GM18508 (cell line): ENCODE measurements around the gene LYG2.
"Not testable (repeated sequence)": the region's sequence is repeated elsewhere in the genome, so short reads cannot be mapped to it uniquely, and the experiment has no call there.

Experiments
- ATAC-seq: cut with Tn5 transposase; IDR thresholded peaks from one replicate; pipeline ENCODE4 v1.9.1; 2021; ENCODE audit warnings: moderate number of reproducible peaks; ENCODE audit not compliant: insufficient read depth, unreplicated experiment

The LYG2 gene, protein sequence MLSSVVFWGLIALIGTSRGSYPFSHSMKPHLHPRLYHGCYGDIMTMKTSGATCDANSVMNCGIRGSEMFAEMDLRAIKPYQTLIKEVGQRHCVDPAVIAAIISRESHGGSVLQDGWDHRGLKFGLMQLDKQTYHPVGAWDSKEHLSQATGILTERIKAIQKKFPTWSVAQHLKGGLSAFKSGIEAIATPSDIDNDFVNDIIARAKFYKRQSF

DNA sequence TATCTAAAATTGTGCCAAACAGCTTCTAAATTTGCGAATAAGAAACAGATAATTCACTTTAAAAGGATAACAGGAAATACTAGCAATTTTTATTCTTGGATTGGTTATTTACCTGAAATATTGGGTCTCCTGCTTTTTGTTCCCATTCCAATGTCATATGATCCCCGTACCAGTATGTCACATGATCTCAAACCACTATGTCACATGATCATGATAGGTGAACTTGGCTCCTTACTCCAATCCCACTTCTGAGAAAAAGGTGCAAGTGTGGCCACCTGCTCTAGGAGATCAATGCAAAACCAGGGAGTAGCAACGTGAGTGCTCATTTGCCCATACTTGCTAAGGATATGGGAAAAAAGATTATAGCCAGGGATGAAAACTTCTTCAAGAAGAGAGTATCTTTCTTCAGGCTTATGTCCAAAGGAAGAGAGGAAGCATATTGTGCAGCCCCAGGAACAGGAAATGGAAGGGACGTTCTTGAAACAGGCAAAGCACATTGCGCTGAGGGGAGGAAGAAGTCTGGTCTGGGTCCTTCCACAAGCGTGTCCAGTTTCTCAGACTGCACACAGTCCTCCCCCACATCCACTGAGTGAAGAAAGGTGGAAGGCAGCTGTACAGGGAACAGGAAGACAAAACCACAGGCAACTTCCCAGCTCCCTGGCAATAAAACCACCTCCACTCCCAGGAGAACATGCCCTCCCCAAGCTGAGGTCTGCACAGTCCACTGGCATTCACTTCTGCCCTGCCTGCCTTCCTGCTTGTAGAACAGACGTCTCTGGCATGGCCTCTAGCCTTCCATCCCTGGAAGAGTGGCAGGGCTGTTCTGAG is at the start of gene LYG2:
TSS of gene LYG2 (minus strand) at position 176 of the 828 bp plus-strand sequence. CDS start 1,406 bp downstream, outside the sequence.
- no peak for ATAC-seq

DNA sequence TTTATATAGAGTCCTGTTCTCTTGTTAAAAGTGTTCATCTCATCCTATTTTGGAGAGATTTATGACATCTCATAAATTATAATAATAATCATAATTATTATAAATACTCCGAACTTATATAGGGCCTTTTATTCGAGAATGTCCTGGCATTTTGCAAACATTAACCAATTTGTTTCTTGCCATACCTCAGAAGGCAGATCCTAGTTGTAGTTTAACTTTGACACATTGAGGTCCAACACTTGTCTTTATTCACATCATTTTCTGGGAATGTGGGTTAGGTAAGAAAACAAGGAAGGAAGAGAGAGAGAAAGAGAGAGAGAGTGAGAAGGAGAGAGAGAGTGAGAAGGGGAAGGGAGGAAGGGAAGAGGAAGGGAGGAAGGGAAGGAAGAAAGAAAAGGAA is 45.6 kb upstream of the LYG2 start, which contains the start of gene LYG1:
TSS of gene LYG1 (minus strand) at position 101 of the 400 bp plus-strand sequence. CDS start 5,527 bp downstream, outside the sequence.
- not testable (repeated sequence) for ATAC-seq

- ATAC-seq = no peak
These were observed 44.1 kb upstream of the LYG2 start for GRCh38 chr2:99299580-99299979.

DNA sequence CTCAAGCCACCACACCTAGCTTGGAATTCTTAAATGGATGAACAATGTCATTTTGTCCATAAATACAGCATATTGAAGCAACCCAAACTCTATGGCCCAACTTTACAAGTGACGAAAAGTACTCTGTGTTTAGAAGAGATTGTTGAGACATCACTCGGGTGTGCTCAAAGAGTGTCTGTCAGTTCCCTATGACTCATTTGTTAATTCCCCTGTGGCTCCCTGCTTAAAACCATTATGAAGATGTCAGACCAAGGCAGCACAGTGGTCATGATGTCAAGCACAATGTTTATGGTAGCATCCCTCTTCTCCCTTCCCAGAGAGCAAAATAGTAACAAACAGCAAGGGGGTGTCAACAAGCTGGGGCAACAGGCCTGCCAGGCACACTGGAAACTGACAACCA is 42.5 kb upstream of the LYG2 start:
- ATAC-seq = no peak

- no peak for ATAC-seq
These were observed 30.1 kb upstream of the LYG2 start for GRCh38 chr2:99285526-99285925.

- no peak for ATAC-seq
These were observed 24.7 kb upstream of the LYG2 start for GRCh38 chr2:99279969-99280695.

DNA sequence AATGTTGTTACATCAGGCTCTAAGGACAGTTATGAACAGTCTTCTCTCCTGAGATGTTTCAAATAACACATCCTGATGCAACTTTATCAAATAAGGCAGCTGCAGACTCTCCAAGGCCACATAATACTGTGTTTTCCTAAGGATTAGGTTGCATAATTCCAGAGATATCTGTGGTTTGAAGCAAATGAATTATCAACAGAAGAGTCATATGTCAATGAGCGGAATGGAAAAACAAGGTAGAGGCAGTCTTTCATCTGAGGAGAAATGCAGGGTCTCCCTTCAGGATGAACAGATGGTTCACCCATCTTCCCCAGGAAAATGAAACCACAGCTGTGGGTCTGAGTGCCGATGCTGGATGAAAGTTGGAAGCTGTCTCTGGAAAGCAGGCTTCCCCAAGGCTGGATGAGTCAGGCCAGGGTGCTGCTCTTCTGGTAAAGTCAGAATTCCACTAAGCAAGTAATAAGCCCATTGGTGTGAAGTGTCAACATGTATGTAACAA is 23.4 kb upstream of the LYG2 start:
- ATAC-seq = no peak

DNA sequence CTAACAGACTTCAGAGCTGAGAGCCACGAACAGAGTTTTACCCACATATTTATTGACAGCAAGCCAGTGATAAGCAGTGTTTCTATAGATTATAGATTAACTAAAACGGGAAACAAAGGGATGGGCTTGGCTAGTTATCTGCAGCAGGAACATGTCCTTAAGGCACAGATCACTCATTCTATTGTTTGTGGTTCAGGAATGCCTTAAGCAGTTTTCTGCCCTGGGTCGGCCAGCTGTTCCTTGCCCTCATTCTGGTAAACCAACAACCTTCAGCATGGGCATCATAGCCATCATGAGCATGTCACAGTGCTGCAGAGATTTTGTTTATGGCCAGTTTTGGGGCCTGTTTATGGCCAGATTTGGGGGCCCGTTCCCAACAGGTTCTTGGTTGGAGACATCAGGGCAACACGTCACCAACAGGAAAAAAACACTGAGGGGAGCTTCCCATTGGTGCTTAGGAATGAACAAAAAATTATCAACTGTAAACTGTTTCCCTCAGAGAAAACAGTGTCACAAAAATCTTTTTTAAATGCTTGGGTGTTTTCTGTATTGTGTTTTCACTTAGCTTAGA is 22.8 kb upstream of the LYG2 start:
- ATAC-seq = not testable (repeated sequence)

DNA sequence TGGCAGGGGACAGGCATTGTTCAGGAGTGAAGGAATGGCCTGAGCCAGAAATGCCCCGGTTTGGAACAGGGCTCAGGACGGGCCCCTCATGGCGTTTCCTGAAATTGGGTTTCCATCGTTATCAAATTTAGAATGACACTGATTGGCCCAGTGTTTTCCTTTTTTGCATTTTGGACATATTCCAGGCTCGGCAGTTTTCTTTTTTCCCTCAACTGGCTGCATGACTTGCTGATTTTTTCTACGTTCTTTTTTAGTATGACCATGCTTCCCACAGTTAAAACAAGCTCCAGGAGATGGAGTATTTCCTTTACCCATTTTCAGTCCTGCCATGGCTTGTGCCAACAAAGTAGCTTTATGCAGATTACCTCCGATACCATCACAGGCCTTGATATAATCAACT is 20.4 kb upstream of the LYG2 start:
- no peak for ATAC-seq

GRCh38 chr2:99261242-99261641 is 5.8 kb upstream of the LYG2 start:
- ATAC-seq = no peak

- ATAC-seq = no peak
These were observed 4.7 kb upstream of the LYG2 start for GRCh38 chr2:99260184-99260583.

- ATAC-seq = no peak
These were observed 4.0 kb upstream of the LYG2 start for GRCh38 chr2:99259465-99259864.

DNA sequence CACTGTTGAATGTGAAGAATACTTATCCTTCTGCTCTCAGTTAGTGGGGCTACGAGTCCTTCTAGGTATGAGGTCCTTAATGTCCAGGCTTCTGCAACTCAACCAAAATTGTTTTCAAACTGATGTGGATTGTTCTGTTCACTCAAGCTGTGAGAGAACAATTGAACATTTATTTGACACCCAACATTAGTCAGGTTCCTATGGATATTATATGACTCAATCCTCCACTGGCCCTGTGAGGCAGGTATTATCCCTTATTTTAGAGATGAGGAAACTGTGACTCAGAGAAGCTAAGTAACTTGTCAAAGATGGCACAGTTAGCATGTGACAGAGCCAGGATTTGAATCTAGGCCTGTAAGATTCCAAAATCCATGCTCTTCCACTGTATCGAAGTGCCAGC is 1.2 kb upstream of the LYG2 start:
- ATAC-seq = no peak

DNA sequence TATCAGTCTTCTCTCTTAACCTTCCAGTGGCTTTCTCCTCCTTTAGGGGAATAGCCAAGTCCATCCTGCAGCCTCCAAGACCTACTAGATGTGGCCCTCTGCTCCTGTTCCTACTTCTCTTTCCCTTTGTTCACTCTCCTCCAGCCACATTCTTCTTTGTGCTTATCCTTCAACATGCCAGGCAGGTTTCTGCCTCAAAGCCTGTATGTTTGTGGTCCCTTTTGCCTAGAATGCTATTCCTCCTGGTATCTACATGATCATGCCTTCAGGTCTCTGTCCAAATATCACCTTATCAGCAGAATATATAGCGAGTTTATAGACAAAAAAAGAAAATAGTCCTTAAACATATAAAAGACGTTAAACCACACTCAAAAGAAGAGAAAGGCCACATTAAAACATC is 5.5 kb downstream of the LYG2 start:
- no peak for ATAC-seq

DNA sequence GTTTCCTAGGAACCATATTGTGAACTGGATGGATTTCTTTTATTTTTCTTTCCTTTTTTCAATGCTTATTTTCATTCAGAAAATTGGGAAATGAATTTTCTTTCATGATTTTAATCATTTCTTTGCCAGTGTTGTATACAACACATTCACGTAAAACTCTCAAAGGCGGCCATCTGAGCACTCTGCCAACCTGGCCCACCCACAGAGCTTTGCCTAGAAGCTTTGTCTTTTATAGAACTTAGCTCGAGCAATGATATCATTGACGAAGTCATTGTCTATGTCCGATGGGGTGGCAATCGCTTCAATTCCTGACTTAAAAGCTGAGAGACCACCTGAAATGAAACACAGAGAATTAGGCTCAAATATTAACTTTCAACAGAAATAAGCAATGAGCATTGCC is 13.3 kb downstream of the LYG2 start:
- ATAC-seq = no peak

- no peak for ATAC-seq
These were observed 15.0 kb downstream of the LYG2 start for GRCh38 chr2:99240431-99240830.

- ATAC-seq = no peak
These were observed 16.9 kb downstream of the LYG2 start for GRCh38 chr2:99238599-99238998.

DNA sequence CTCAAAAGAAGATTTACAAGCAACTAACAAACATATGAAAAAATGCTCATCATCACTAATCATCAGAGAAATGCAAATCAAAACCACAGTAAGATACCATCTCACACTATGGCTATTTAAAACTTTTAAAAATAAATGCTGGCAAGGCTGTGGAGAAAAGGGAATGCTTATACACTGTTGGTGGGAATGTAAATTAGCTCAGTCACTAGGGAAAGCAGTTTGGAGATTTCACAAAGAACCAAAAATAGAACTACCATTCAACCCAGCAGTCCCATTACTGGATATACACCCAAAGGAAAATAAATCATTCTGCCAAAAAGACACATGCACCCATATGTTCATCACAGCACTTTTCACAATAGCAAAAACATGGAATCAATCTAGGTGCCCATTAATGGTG is 22.3 kb downstream of the LYG2 start:
- not testable (repeated sequence) for ATAC-seq

DNA sequence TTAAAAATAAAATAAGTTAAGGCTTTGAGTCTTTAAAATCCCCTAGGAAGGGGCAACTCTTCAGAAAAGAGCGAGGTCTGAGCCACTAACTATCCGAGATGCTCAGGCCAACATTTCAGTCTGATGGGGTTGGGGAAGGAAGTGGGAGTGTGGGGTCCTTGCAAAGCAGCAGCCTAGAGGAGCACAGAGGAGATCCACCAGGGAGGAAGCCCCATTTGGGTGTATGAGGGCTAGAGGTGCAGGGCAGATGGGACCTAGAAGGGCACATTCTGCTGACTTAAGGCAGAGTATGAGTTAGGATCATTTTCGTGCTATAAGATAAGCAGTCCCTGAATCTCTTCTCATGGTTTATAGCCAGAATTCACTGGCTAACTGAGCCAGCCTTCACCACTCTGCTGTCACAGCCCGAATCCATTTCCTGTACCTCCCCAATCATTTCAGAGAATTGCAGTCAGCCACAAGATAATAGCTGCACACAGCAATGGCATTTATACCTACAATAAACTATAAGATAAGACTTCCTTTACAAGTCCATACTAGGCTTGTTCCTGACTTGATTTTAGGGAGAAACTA is 37.5 kb downstream of the LYG2 start:
- no peak for ATAC-seq

GRCh38 chr2:99216096-99216495 is 39.4 kb downstream of the LYG2 start:
- ATAC-seq = no peak
